Measurements from ENCODE around the gene PROK2. TPM values are rescaled to one million over a fixed set of nuclear protein-coding genes. Genes with fewer than 3 reads are reported as not detected.

Gene PROK2
- total RNA-seq, 3 donors from 2014 or later, result 0.46 TPM; not detected in 2

DNA sequence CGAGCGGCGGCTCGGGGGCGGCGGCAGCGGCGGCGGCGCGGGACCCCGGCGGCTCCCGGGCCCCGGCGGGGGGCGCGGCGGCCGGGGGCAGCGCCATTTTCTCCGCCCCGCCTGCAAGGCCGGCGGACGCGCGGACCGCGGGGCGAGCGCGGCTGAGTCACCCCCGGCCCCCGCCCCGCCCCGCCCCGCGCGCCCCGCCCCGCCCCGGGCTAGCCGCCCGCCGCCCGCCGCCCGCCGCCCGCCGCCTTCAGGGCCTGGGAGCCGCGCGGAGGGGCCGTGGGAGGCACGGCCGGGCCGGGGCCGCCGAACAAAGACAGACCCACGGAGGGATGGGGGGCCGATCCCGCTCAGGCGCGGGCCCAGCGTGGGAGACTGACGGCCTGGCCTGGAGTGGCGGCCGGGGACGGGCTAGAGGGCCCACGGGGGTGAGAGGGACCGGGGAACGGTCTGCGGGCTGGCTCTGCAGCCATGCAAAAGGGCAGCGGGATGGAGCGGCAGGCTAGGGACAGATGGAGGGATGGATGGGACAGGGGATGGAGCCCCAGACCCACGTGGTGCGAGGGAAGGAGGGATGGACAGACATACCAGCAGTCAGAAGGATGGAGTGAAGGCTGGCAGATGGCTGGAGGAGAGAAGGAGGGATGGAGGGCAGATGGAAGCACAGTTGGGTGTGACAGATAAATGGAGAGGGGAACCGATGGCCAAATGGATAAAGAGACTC, 59.5 kb downstream of the PROK2 start, which contains the start of gene EIF4E3:
EIF4E3 (minus strand) TSS at position 132 of the 721 bp plus-strand sequence; CDS start at position 97, 35 bp downstream.
- peaks cover 14% of the 10 kb centered on the region for H3K4me1 ChIP-seq (ENCODE audit: low read depth)
- no peak for TF ChIP-seq CTCF (IDR thresholded peaks at IDR 0.05)
- peak; percentile 37 to 70 (median 68) for DNase-seq
- no peaks in the 10 kb centered on the region for H3K9me3 ChIP-seq
- H3K36me3 ChIP-seq (ENCODE audit: low read depth), result no peaks in the 10 kb centered on the region
- H3K4me3 ChIP-seq, result peak within 1 kb of the TSS; percentile 69
- ATAC-seq, result peak; percentile 45
- intact Hi-C loops (cut with DNase I, micrococcal nuclease), result no loop called here

GRCh38 chr3:71724584-71725270, 60.2 kb downstream of the PROK2 start:
- Histone ChIP-seq H3K4me1 (ENCODE audit: low read depth) (peaks cover 14% of the 10 kb centered on the region), H3K9me3 (no peaks in the 10 kb centered on the region), H3K36me3 (ENCODE audit: low read depth) (no peaks in the 10 kb centered on the region), H3K4me3 (peak overlapping the region; percentile 69)
- intact Hi-C loops (cut with DNase I, micrococcal nuclease), result no loop called here
- DNase-seq (peak; percentile 63 to 79 (median 79)), ATAC-seq (peak; percentile 84)
- TF ChIP-seq CTCF (IDR thresholded peaks at IDR 0.05), result no peak

- H3K9me3 ChIP-seq, result no peaks in the 10 kb centered on the region
- H3K36me3 ChIP-seq (ENCODE audit: low read depth), result no peaks in the 10 kb centered on the region
- H3K4me1 ChIP-seq (ENCODE audit: low read depth), result peaks cover 14% of the 10 kb centered on the region
- no peak for ATAC-seq
- intact Hi-C loops (cut with DNase I, micrococcal nuclease), result no loop called here
- no peak for DNase-seq
- TF ChIP-seq CTCF (IDR thresholded peaks at IDR 0.05), result no peak
- peak overlapping the region; percentile 69 for H3K4me3 ChIP-seq
Observed at GRCh38 chr3:71724171-71724453, 60.8 kb downstream of the PROK2 start.

DNA sequence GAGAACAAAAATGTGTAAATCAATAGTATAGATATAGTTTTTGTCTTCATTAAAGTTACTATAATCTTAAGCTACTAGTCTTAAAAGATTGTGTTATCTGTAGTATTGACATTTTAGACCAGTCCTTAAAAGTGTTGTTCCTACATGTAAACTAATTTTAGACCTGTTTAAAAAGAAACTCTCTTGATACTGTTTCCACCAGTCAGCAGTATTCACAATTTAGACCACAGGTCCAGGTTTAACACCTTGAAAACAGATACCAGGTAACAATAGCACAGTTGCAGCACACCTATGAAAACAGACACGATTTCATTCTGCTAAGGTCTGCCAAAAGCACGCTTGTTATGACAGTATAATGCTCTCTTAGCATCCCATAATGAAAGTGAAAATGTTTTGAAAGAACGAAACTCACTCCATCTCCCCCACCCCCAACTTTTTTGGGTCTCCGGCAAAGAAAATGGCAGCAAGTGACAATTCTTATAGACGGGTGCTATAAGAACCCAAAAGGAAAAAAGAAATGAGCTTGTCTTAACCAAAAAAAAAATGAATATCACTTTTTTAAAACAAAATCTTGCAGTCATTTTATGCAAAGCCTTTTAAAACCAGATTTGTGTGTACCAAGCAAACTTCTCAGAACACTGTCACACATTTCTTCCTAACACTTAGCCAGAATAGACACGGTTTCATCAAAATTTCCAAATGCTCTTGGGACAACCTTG, 61.3 kb downstream of the PROK2 start:
- peaks cover 14% of the 10 kb centered on the region for H3K4me1 ChIP-seq (ENCODE audit: low read depth)
- DNase-seq (peak in 1 of 3 donors; percentile 35), ATAC-seq (peak; percentile 14)
- no peaks in the 10 kb centered on the region for H3K9me3 ChIP-seq
- H3K4me3 ChIP-seq, result no peak overlapping the region
- no peak for TF ChIP-seq CTCF (IDR thresholded peaks at IDR 0.05)
- no peaks in the 10 kb centered on the region for H3K36me3 ChIP-seq (ENCODE audit: low read depth)
- intact Hi-C loops (cut with DNase I, micrococcal nuclease), result no loop called here

DNA sequence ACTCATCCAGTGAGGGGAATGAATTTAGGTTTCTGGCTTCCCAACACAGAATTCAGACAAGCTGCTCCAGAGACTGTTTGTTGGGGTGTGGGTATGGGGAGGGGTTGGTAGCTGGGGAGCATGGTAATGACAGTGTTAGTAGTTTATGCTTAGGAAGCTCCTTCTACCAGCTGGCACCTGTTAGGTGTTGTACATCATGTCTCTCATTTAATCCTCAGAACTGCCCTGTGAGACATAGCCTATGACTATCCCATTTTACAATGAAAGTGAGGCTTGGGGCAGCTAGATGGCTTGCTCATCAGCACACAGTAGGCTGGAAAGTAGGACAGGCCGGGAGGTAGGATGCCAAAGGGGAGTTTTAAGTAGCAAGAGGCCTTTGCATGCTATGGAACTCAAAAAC, 62.3 kb downstream of the PROK2 start:
- no peaks in the 10 kb centered on the region for H3K36me3 ChIP-seq (ENCODE audit: low read depth)
- peaks cover 14% of the 10 kb centered on the region for H3K4me1 ChIP-seq (ENCODE audit: low read depth)
- TF ChIP-seq CTCF (IDR thresholded peaks at IDR 0.05), result no peak
- no peak overlapping the region for H3K4me3 ChIP-seq
- intact Hi-C loops (cut with DNase I, micrococcal nuclease), result no loop called here
- no peaks in the 10 kb centered on the region for H3K9me3 ChIP-seq
- ATAC-seq (no peak), DNase-seq (no peak)

Other genes with a start within 250 kb of the PROK2 start
- 100 to 1,000 TPM; 133 to 217 (median 214) TPM for gene FOXP1, start 201.4 kb downstream of the PROK2 start, total RNA-seq
- 10 to 100 TPM; 40.6 to 57.1 (median 48.4) TPM for gene EIF4E3, start 59.7 kb downstream of the PROK2 start, total RNA-seq
- gene GPR27, start 31.3 kb downstream of the PROK2 start, total RNA-seq, result 1 to 10 TPM in 1 of 3 donors, under 1 TPM in 2; 0.14 to 2.1 (median 0.39) TPM